NCI-H2196 (cell line): ENCODE results near the gene KAT6B.
A peak's percentile ranks its signal among the peaks of the same experiment; 100 is the strongest.

Experiments used
- DNase-seq: peaks from one replicate; lab custom pipeline; 2025; ENCODE audit not compliant: unreplicated experiment; lab: John Stamatoyannopoulos, UW

KAT6B gene

DNA sequence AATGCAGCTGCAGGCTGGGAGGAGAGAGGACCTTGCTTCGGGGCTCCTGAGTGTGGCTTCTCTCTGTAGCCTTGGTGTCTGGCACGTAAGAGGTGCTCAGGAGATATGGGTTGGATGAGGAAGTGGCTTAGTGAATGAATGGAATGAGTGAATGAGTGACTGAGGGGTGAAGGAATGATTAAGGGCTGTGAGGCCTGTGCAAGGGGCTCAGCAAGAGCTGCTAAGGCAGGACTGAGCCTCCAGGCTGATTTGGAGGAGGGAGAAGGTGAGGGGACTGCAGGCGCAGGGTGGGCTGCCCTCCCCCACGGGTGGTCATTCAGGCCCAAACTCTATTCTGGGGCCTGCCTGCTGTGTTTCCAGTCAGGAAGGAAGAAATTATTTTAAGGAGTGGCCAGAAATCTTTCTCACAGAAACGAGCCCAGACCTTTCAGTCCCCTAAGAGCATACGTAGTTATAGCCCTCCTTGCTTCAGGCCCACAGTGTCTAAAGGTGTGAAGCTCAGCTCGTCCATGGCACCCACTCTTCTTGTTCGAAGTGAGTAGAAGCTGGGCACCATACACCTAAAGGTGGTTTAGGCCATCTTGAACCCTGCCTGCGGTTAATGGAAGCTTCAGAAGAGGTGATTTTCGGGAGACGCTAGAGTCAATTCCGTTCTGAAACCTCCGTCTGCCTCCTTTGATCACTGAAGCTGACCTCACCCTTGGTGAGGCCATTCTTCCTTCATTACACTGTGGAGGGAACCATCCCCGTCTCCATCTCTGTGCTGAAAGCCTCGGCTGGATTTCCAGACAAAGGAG lies 235.5 kb downstream of the KAT6B start:
- no peak for DNase-seq

DNA sequence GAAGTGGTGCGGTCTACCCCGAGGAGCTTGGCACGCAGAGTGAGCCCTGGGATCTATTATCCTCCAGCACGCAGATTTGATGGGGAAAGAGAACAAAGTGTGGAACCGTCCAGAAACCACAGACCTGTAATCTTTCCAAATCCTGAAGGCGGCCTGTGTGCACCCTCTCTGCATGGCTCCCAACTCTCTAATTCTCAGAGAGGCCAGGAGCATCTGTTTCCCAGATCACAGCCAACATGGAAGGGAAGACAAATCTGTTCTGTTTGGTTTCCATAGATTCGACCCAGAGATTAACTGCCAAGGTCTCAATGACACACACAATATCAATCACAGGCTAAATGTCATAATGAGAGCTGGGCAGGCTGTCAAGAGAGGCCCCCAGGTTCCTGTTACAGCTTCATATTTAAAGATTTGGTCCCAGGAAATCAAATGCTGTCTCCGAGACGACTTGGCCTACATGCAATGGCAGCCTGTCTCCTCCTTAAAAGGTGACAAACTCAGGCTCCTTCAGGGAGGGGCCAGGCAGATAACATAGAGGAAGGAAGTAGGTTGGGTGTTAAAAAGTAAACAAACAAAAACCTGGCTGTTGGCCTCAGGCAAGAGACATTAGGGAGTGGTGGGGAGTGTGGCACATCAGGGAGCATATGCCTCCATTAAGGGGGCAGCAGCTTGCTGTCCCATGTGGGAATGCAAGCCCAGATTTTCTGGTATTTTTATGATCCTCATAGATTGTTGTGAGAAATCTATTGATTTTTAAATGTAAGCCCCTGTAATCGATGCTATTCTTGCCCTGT lies 236.3 kb downstream of the KAT6B start:
- DNase-seq, result no peak

DNA sequence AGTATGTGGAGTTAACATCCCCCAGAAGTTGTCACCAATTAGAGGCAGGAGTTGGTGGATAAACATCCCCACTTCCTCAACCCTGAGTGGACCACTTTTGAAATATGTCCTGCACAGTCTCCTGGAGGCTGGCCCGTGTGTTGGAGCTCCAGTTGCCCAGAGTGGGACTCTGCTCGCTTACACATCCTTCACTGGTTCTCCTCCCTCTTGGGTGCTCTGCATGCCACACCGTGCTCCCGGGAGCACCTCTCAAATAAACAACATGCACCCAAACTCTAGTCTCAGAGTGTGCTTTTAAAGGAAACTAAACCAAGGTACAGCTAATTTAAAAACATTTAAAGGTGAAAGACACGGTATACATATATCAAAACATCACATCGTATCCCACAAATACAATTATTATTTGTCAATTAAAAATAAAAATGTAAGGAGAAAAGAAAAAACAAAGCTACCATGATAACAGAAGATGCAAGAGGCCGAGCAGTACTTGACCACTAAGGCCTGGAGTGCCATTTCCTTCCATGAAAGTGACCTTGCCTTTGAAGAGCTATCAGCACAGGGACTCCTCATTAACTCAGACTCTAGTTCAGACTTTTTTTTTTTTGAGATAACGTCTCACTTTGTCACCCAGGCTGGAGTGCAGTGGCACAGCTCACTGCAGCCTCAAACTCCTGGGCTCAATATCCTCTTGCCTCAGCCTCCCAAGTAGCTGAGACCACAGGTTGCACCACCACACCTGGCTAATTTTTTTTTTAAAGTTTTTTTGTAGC lies 237.2 kb downstream of the KAT6B start:
- no peak for DNase-seq

- no peak for DNase-seq
Measured at GRCh38 chr10:75065076-75065475, 238.7 kb downstream of the KAT6B start.

DNA sequence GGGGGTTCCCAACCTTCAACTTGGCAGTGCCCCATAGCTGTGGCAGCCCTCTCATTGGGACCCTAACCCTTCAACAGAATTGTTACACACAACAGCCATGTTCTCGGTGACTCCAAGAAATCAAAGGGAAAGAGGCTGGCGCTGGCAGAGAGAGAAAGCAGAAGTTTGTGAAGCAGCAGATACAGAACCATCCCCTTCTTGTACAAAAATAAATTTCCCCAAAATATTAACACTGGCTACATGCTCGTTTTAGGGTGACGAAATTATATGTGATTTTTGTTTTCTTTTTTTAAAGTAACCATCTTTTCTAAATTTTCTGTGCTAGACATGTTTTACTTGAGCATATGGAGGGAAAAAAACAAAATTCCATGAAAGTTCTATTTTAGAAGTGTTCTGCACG lies 239.9 kb downstream of the KAT6B start:
- no peak for DNase-seq

GRCh38 chr10:75067272-75067671 lies 240.9 kb downstream of the KAT6B start:
- DNase-seq, result no peak

DNA sequence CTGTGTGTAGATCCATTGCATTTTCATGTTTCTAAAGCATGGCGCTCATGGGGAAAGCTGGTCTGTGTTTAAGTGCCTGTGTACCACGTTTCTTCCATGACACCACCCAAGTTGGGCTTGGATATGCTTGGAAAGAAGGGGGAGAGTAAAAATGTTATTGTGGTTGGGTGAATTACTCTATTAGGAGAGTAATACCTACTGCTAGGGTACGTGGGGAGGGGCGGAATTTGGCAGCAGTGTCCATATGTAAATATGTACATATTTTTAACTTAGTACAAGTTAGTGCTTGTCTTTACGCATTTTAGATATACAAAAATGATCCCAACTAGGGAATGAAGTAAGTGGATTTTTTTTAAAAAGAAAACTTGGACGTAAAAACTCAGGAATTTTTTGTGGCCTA lies 242.1 kb downstream of the KAT6B start:
- no peak for DNase-seq

DNA sequence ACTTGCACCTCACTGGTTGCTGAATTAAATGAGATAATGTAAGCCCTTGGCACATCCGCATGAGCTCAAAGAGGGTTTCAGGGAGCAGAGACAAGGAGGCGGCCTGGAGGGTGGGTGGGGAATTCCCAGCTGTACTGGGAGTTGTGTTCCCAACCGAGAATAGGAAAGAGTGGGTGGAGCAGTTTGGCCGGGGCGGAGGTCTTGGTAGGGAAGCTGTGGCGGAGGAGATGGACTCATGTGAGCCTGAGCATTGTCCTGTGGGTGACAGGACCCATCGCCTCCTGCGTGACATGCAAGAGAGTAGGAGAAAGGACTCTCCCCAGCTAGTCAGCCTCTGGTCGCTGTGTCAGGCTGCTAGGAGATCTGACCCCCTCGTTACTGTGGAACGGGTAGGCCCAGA lies 244.1 kb downstream of the KAT6B start:
- DNase-seq, result no peak

DNA sequence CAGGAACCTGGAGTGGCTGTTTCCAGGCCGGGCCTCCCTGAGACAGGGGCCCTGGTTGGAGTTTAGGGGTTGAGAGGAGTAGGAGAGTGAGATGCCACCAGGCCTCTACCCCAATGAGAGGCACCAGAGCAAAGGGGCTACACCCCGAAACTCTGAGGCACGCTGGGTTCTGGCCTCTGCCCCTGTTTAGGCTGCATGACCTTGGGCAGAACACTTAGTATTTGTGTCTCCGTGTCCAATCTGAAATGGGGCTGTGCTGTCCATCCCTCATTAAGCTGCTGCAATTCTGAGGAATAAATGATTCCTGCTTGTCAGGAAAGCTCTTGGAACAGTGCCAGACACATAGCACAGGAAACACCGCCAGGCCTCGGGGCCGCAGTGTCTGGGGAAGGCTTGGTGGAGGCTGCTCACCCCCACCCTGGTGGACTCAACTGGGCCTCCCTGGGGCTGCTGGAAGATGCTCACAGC lies 244.6 kb downstream of the KAT6B start:
- peak; percentile 42 for DNase-seq

DNA sequence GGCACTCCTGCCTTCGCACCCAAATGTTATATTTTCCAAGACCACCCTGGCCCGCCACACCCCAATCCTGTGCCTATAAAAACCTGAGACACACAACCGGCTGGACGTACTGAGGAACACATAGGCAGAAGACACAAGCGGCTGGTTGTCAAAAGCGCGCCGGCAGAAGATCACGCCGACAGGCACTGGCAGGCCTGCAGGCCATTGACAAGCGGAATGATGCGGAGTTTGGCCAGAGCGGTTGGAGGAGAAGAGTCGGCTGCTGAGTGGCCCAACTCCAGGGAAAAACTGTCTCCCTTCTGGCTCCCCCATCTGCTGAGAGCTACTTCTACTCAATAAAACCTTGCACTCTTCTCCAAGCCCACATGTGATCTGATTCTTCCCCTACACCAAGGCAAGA lies 245.4 kb downstream of the KAT6B start:
- no peak for DNase-seq

DNA sequence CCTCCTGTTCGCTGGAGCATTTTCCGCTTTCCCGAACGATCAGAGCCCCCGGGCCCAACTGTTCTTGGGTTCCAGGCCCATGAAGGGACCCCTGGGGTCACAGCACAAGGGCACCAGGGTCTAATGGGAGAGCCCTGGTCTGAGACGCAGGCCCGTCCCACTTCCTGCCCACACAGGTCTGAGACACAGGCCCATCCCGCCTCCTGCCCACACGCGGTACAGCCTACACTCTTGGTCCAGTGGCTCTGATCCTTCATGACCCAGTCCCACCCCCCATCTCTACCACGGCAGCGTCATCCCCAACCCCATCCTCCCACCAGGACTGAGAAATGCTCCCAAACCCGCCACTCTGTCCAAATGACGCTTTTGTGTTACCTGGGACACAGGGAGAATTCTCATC lies 246.3 kb downstream of the KAT6B start:
- DNase-seq, result no peak

DNA sequence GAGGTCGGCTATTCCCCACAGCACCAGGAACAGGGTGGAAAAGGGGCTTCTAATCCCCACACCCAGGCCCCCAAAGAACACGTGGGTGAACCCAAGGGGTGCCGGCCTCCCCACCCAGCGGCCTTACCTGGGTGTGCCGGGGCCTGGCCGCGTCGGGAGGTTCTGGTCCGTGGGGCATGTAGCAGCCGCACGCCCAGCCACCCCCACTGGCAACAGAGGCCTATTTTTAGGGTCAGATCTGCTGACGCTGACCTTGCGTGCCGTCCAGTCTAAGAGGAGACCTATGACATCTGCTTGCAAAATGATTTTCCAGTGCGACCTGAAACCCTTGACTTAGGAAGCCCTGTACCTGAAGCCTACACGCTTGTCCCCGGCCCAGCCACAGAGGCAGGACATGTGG lies 247.0 kb downstream of the KAT6B start:
- DNase-seq, result no peak

DNA sequence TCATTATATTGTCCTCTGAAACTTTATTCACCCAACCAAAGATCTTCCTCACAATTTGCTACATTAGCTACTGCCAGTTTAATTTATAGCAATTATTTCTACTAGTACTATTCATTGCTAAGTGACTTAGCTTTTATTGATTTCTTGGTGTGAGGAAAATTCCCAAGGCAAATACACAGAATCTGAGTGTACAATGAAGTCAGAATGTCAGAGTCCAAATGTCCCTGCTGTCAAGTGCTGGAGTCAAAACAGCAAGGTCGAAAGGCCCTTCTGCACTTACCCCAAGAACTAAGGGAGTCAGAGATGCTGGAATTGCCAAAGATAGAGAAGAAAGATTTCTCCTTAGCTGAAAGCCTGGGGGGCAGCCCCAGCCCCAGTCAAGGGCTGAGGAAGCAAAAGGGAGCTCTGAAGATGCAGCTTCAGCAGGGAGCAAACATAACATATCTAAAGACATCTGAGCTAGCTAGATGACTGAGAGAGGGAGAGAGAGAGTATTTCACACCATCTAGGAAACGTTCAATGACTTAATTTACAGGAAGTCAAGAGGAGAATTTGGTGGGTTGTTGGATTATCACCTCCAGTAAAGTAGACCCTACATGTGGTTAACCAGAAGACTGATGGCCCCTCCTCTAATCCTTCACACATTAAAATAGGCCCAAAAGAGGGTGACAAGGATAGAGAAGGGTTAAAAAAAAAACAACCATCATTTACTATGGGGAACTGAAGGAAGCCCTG lies 248.5 kb downstream of the KAT6B start:
- no peak for DNase-seq

GRCh38 chr10:75076348-75076747 lies 249.9 kb downstream of the KAT6B start:
- DNase-seq, result no peak

DNA sequence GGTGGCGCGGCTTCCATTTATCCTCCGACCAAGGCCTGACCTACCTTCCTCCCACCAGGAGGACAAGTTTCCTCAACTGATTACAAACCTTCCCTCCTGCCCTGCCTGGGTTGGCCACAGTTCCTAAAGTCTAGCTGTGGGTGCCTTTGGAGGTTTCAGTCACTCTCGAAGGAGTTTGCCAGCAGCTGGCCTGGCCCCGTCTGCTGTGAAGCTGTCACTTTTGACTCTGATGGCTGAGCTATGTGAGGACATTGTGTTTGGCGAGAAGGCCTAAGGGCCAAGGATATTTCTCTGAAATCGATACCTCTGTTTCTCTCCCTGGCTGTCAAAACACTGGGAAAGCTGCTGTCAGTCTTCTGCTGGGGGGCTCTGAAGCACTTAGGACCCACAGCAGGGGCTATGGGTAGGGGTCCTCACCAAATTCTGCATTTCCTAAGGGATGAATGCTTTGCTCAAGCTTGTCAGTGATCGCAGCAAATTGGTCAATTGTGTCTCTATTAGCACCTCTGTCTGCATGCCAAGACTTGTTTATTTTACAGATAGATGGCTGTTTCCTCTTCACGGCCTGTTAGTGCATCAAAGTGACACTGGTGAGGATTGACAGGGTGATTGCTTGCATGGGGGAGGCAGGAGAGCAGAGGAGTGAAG lies 253.2 kb downstream of the KAT6B start:
- no peak for DNase-seq

DNA sequence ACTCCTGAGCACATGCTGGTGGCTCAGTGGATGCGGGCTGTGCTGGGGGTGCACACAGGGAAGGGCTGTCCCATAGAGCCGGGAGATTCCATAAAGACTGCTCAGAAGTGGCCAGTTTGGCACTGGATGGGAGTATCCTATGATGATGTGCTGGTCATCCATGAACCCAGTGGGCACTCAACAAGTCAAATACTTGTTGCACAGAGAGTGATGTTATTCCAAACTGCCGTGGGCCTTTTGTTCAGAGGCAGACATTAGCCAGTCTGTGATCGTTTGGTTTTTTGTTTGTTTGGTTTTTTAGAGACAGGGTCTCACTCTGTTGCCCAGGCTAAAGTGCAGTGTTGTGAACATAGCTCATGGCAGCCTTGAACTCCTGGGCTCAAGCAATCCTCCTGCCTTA lies 254.2 kb downstream of the KAT6B start:
- no peak for DNase-seq

- DNase-seq, result no peak
Measured at GRCh38 chr10:75081379-75081778, 255.0 kb downstream of the KAT6B start.
